GM23338 (cell line): ENCODE data around the gene RBM17. TPM values are rescaled to one million over a fixed set of nuclear protein-coding genes. Genes with fewer than 3 reads are reported as not detected.

Experiments used
- ATAC-seq: fragments of 200-7000 bp; cut with Tn5 transposase; 3 replicates; pipeline ENCODE4 v1.9.1; 2020
- DNase-seq: peaks from one replicate; pipeline ENCODE4 v3.0.0-alpha.2; 2015; ENCODE audit warnings: low spot score
- H2AFZ ChIP-seq: fragments of 200-600 bp; sonication (generic); 2 replicates; pipeline ENCODE4 v1.8.0; 2016; ENCODE audit warnings: antibody characterized with exemption, mild to moderate bottlenecking, moderate library complexity
- H3F3A ChIP-seq: fragments of 200-600 bp; sonication (generic); replicated peaks from 2 replicates; pipeline ENCODE4 v1.8.0; 2017; ENCODE audit warnings: antibody characterized with exemption, mixed run types, low read depth
- H3K27ac ChIP-seq: fragments of 200-600 bp; sonication (generic); 2 replicates; pipeline ENCODE4 v1.6.1; 2016; ENCODE audit warnings: low read depth
- H3K27me3 ChIP-seq: fragments of 200-600 bp; sonication (generic); 2 replicates; pipeline ENCODE4 v1.8.0; 2016; ENCODE audit warnings: mild to moderate bottlenecking, mixed run types, moderate library complexity; ENCODE audit not compliant: insufficient read depth
- H3K36me3 ChIP-seq: fragments of 200-600 bp; sonication (generic); 2 replicates; pipeline ENCODE4 v1.8.0; 2016; ENCODE audit warnings: mild to moderate bottlenecking; ENCODE audit not compliant: insufficient read depth
- H3K4me1 ChIP-seq: fragments of 200-600 bp; sonication (generic); 2 replicates; pipeline ENCODE4 v1.8.0; 2016; ENCODE audit warnings: mild to moderate bottlenecking, moderate library complexity; ENCODE audit not compliant: insufficient read depth
- H3K4me2 ChIP-seq: fragments of 200-600 bp; sonication (generic); 2 replicates; pipeline ENCODE4 v1.7.1; 2017; ENCODE audit warnings: mixed run types
- H3K4me3 ChIP-seq: fragments of 200-600 bp; sonication (generic); 2 replicates; pipeline ENCODE4 v1.6.1; 2016; ENCODE audit warnings: mixed run types
- H3K79me2 ChIP-seq: fragments of 200-600 bp; sonication (generic); replicated peaks from 2 replicates; pipeline ENCODE4 v1.8.0; 2017; ENCODE audit warnings: mild to moderate bottlenecking; ENCODE audit not compliant: insufficient read depth
- H3K9me2 ChIP-seq: fragments of 200-600 bp; sonication (generic); 2 replicates; pipeline ENCODE4 v1.8.0; 2017; ENCODE audit not compliant: insufficient read depth
- H4K20me1 ChIP-seq: fragments of 200-600 bp; sonication (generic); replicated peaks from 2 replicates; pipeline ENCODE4 v1.8.0; 2017; ENCODE audit warnings: mild to moderate bottlenecking; ENCODE audit not compliant: insufficient read depth
- H3K27ac Mint-ChIP-seq: 2 replicates; pipeline ENCODE4 v1.8.0; 2020; ENCODE audit warnings: inconsistent platforms, mild to moderate bottlenecking, moderate library complexity, mixed read lengths
- H3K27me3 Mint-ChIP-seq: 3 replicates; pipeline ENCODE4 v1.8.0; 2022; ENCODE audit warnings: low read depth, mild to moderate bottlenecking, moderate library complexity, mixed read lengths, inconsistent platforms; ENCODE audit not compliant: insufficient read depth, poor library complexity
- H3K36me3 Mint-ChIP-seq: 3 replicates; pipeline ENCODE4 v1.8.0; 2021; ENCODE audit warnings: low read depth, mild to moderate bottlenecking, inconsistent platforms, moderate library complexity, mixed read lengths
- H3K4me1 Mint-ChIP-seq: 3 replicates; pipeline ENCODE4 v1.8.0; 2020; ENCODE audit warnings: mild to moderate bottlenecking, inconsistent platforms, mixed read lengths
- H3K4me3 Mint-ChIP-seq: 3 replicates; pipeline ENCODE4 v1.8.0; 2021; ENCODE audit warnings: moderate library complexity, mild to moderate bottlenecking, inconsistent platforms, mixed read lengths
- H3K9me3 Mint-ChIP-seq: 3 replicates; pipeline ENCODE4 v1.8.0; 2020; ENCODE audit warnings: moderate library complexity, mild to moderate bottlenecking, inconsistent platforms, mixed read lengths
- CTCF ChIP-seq, 2 experiments: fragments of 200-600 bp in 1 of 2; sonication (generic) in 1 of 2; conservative IDR thresholded peaks; 2 replicates each; pipeline versions ENCODE4 v1.5.1 to v1.6.1; 2016 to 2017; ENCODE audit warnings: antibody characterized with exemption in 2 of 2, low read depth in 2 of 2, mild to moderate bottlenecking in 2 of 2, moderate library complexity in 1 of 2
- ETS1 ChIP-seq: IDR thresholded peaks from 2 replicates; pipeline ENCODE4 v1.6.1; 2016; ENCODE audit warnings: antibody characterized with exemption
- EZH2 ChIP-seq: fragments of 200-600 bp; sonication (generic); IDR thresholded peaks from one replicate; pipeline ENCODE4 v1.8.0; 2017; ENCODE audit warnings: antibody characterized with exemption, mild to moderate bottlenecking, low read depth; ENCODE audit not compliant: unreplicated experiment
- NANOG ChIP-seq: IDR thresholded peaks from 2 replicates; pipeline ENCODE4 v1.6.1; 2016; ENCODE audit warnings: antibody characterized with exemption, borderline replicate concordance
- POLR2AphosphoS5 ChIP-seq: IDR thresholded peaks from 2 replicates; pipeline ENCODE4 v1.6.1; 2016; ENCODE audit warnings: antibody characterized with exemption, low read depth
- ZNF331 ChIP-seq: fragments of 250-450 bp; sonication (Bioruptor Pico); IDR thresholded peaks from 2 replicates; pipeline ENCODE4 v1.5.0; 2020; ENCODE audit warnings: low read depth, mild to moderate bottlenecking, moderate library complexity
- polyA plus RNA-seq: library from polyadenylated mRNA; unstranded; fragments of >200 nt; fragmentation: Nextera tagmentation; extraction: Ambion mirVana; gene quantifications from 2 replicates; pipeline ENCODE4 v1.2.1, GENCODE V29; 2016
- total RNA-seq: library from RNA; depleted of rRNA; stranded (reverse); fragments of >200 nt; shearing (Covaris generic); gene quantifications from 2 replicates; pipeline ENCODE4 v1.2.3, GENCODE V29; 2014

The RBM17 gene
- total and polyA plus RNA-seq, 2 experiments from 2014 or later = 54.7 to 281 TPM

GRCh38 chr10:6108631-6109443 lies 20.0 kb downstream of the RBM17 start:
- no peak overlapping the region for H3K4me3 ChIP-seq
- Mint-ChIP-seq H3K4me3 (peak overlapping the region; percentile 62), H3K36me3 (peaks cover 78% of the 10 kb centered on the region), H3K4me1 (peaks cover 45% of the 10 kb centered on the region), H3K9me3 (no peaks in the 10 kb centered on the region), H3K27ac (peak overlapping the region; percentile 91), H3K27me3 (peaks cover 1% of the 10 kb centered on the region)
- H3K4me2 ChIP-seq = peak overlapping the region; percentile 25; the same call in 1 of the 2 replicates
- DNase-seq = peak; percentile 90
- H4K20me1 ChIP-seq = peaks cover 33% of the 10 kb centered on the region
- peaks cover 31% of the 10 kb centered on the region for H3K79me2 ChIP-seq
- peak; percentile 96 for ATAC-seq
- TF ChIP-seq ETS1 (no peak), POLR2AphosphoS5 (0 out of 2 replicates have a peak, but pooled peaks have one; percentile 26), NANOG (peak; percentile 17; the same call in 1 of the 2 replicates), CTCF (conservative IDR thresholded peaks at IDR 0.05; ENCODE audit: low read depth in 2 of 2) (peak; percentile 68 to 87)
- H3K4me1 ChIP-seq = peaks cover 40% of the 10 kb centered on the region
- H3F3A ChIP-seq = peaks cover 22% of the 10 kb centered on the region
- no peak overlapping the region for H2AFZ ChIP-seq
- peaks cover 30% of the 10 kb centered on the region for H3K36me3 ChIP-seq
- no peaks in the 10 kb centered on the region for H3K27me3 ChIP-seq
- peak overlapping the region; percentile 56 for H3K27ac ChIP-seq
- H3K9me2 ChIP-seq = no peaks in the 10 kb centered on the region

- peaks cover 1% of the 10 kb centered on the region for H3K27me3 Mint-ChIP-seq
- Histone ChIP-seq H3K4me3 (no peak overlapping the region), H3K27me3 (no peaks in the 10 kb centered on the region)
Observed at GRCh38 chr10:6109444-6109775, 20.6 kb downstream of the RBM17 start.

More at GRCh38 chr10:6109444-6109775, 20.6 kb downstream of the RBM17 start:
- no peak overlapping the region; the same call in 2 of the 3 replicates for H3K4me3 Mint-ChIP-seq
- peak overlapping the region; percentile 25; the same call in 1 of the 2 replicates for H3K4me2 ChIP-seq
- peaks cover 19% of the 10 kb centered on the region for H3F3A ChIP-seq
- H3K9me2 ChIP-seq = no peaks in the 10 kb centered on the region
- peaks cover 34% of the 10 kb centered on the region for H3K4me1 ChIP-seq
- H3K27ac Mint-ChIP-seq = no peak overlapping the region
- peaks cover 39% of the 10 kb centered on the region for H3K4me1 Mint-ChIP-seq
- DNase-seq (no peak), ATAC-seq (no peak)
- peaks cover 36% of the 10 kb centered on the region for H3K36me3 ChIP-seq
- H3K27ac ChIP-seq = peak overlapping the region; percentile 56
- H3K9me3 Mint-ChIP-seq = no peaks in the 10 kb centered on the region
- TF ChIP-seq CTCF (conservative IDR thresholded peaks at IDR 0.05; ENCODE audit: low read depth in 2 of 2) (no peak), ETS1 (no peak), ZNF331 (CRISPR knock-in tag) (no peak), EZH2 (no peak)
- H3K36me3 Mint-ChIP-seq = peaks cover 84% of the 10 kb centered on the region
- H3K79me2 ChIP-seq = peaks cover 31% of the 10 kb centered on the region
- no peak overlapping the region for H2AFZ ChIP-seq
- peaks cover 27% of the 10 kb centered on the region for H4K20me1 ChIP-seq
